ENCODE data around the gene LNPEP. TPM values are rescaled to one million over a fixed set of nuclear protein-coding genes. Genes with fewer than 3 reads are reported as not detected.
A peak's percentile ranks its signal among the peaks of the same experiment; 100 is the strongest.

The LNPEP gene
- total and polyA plus RNA-seq, 2 of the 4 experiments (the other 2 are of a cell fraction): 3.6 to 27.4 TPM

- CTCF ChIA-PET: interaction anchor here (0.9 to 1.4 kb wide), 2 partner anchors 15 to 92 kb away, joined by 3 to 6 read pairs; no protein-coding TSS in a partner anchor
- Histone ChIP-seq H2AFZ (replicated peaks; ENCODE audit: low read length, poor library complexity) (no peak overlapping the region), H3K4me2 (ENCODE audit: low read depth, low read length) (no peak overlapping the region), H3K27ac (ENCODE audit: insufficient read depth, low read length) (no peak overlapping the region), H3K4ac (ENCODE audit: low read depth, low read length) (no peak overlapping the region), H3K36me3 (ENCODE audit: control insufficient read depth, insufficient read depth, low read length) (peaks cover 1% of the 10 kb centered on the region; the same call in 1 of the 2 replicates), H3K9ac (ENCODE audit: low read depth, low read length) (no peak overlapping the region), H4K20me1 (ENCODE audit: insufficient read depth, low read length) (no peaks in the 10 kb centered on the region; the same call in 1 of the 2 replicates), H4K8ac (ENCODE audit: low read depth in 2 of 2, low read length in 2 of 2) (no peak overlapping the region), H3K18ac (ENCODE audit: low read depth, low read length) (no peak overlapping the region), H3K4me3 (ENCODE audit: insufficient read depth, low read depth, low read length) (no peak overlapping the region), H2BK15ac (ENCODE audit: low read depth, low read length) (no peak overlapping the region), H3K27me3 (ENCODE audit: control insufficient read depth, insufficient read depth, low read length) (no peaks in the 10 kb centered on the region), H2AK9ac (replicated peaks; ENCODE audit: low read depth, low read length, poor library complexity) (no peak overlapping the region), H2BK120ac (ENCODE audit: low read depth, low read length) (no peak overlapping the region), H4K91ac (ENCODE audit: insufficient read depth, low read depth, low read length) (no peak overlapping the region), H3K56ac (ENCODE audit: extremely low read depth, insufficient read depth, low read length) (no peak overlapping the region), H3K4me1 (ENCODE audit: control insufficient read depth, insufficient read depth, low read length) (0 out of 2 replicates have a peak, but pooled peaks cover 2% of the 10 kb centered on the region), H2BK5ac (ENCODE audit: low read depth, low read length, poor library complexity, severe bottlenecking) (no peak overlapping the region), H2BK20ac (ENCODE audit: low read depth, low read length) (no peak overlapping the region), H3K9me1 (ENCODE audit: insufficient read depth, low read length) (0 out of 2 replicates have a peak, but pooled peaks cover 4% of the 10 kb centered on the region), H3K14ac (replicated peaks; ENCODE audit: low read depth, low read length) (no peak overlapping the region), H4K5ac (ENCODE audit: low read depth, low read length) (no peak overlapping the region), H3K23ac (ENCODE audit: low read depth, low read length) (no peak overlapping the region), H2AK5ac (ENCODE audit: low read depth, low read length) (no peak overlapping the region), H3K9me3 (ENCODE audit: control insufficient read depth, insufficient read depth, low read length) (no peaks in the 10 kb centered on the region), H3K79me1 (ENCODE audit: low read depth in 1 of 2, low read length in 2 of 2) (peaks cover 19 to 36% of the 10 kb centered on the region in 2 experiments; a peak in 3 of 4 replicates)
- TF ChIP-seq NFE2L2 (IDR thresholded peaks at IDR 0.05; ENCODE audit: low read depth, low read length) (no peak), MXI1 (IDR thresholded peaks at IDR 0.05; ENCODE audit: borderline replicate concordance, low read depth, low read length) (no peak), CEBPB (IDR thresholded peaks at IDR 0.05; ENCODE audit: low read depth, low read length) (no peak), MAZ (IDR thresholded peaks at IDR 0.05; ENCODE audit: borderline replicate concordance, low read depth, low read length) (no peak), MAFK (IDR thresholded peaks at IDR 0.05; ENCODE audit: low read depth, low read length) (peak; percentile 63; the same call in 1 of the 2 replicates)
- no peak for ATAC-seq (ENCODE audit: low read depth)
- no TSS peak for BruUV-seq (replicated peaks)
- dilution Hi-C loops (cut with HindIII; ENCODE audit: low sequenced_read_pairs, unreplicated experiment): no loop called here
- DNase-seq: no peak
- POLR2A ChIA-PET (ENCODE audit: unreplicated experiment): no interaction called here
- in situ Hi-C loops (cut with MboI; ENCODE audit: low sequenced_read_pairs): no loop called here
- WGBS, 2 experiments (ENCODE audit: extremely low coverage in 2 of 2, insufficient read length in 1 of 2): no CpG with 5 or more reads among the region's 1 CpG
- intact Hi-C loops (cut with micrococcal nuclease): no loop called here
Measured at GRCh38 chr5:96961053-96961452, 25.2 kb downstream of the LNPEP start.
